ENCODE data around the gene IL20. TPM values are rescaled to one million over a fixed set of nuclear protein-coding genes. Genes with fewer than 3 reads are reported as not detected.

Gene IL20
- polyA plus RNA-seq, 1 donor from 2014 or later, result not detected

GRCh38 chr1:206916000-206916709 lies 50.7 kb downstream of the IL20 start:
- no peaks in the 10 kb centered on the region for H4K20me1 ChIP-seq (ENCODE audit: insufficient read depth)
- no peaks in the 10 kb centered on the region for H3K9me3 ChIP-seq (ENCODE audit: low read length)
- H3K27me3 ChIP-seq (ENCODE audit: insufficient read depth, low read depth, low read length), result no peaks in the 10 kb centered on the region
- H3K36me3 ChIP-seq (ENCODE audit: insufficient read depth, low read length), result no peaks in the 10 kb centered on the region
- no peak overlapping the region for H3K4me3 ChIP-seq (ENCODE audit: low read length)
- no peaks in the 10 kb centered on the region for H3F3A ChIP-seq (ENCODE audit: insufficient read depth, low read length, poor library complexity, severe bottlenecking)
- no peak overlapping the region for H3K9ac ChIP-seq (ENCODE audit: low read length)
- H3K9me2 ChIP-seq (ENCODE audit: insufficient read depth, low read length), result no peaks in the 10 kb centered on the region
- H2AFZ ChIP-seq (ENCODE audit: low read depth, low read length), result no peak overlapping the region
- no peak overlapping the region for H3K27ac ChIP-seq (ENCODE audit: low read length)
- no peaks in the 10 kb centered on the region for H3K79me2 ChIP-seq (replicated peaks; ENCODE audit: insufficient read depth, low read length)
- H3K4me2 ChIP-seq (ENCODE audit: low read length), result no peak overlapping the region
- no peak for TF ChIP-seq RAD21 (conservative IDR thresholded peaks at IDR 0.05)
- TF ChIP-seq REST (IDR thresholded peaks at IDR 0.05; ENCODE audit: borderline replicate concordance), result no peak
- TF ChIP-seq MXI1 (conservative IDR thresholded peaks at IDR 0.05; ENCODE audit: poor library complexity, severe bottlenecking), result no peak
- no peak for TF ChIP-seq SMC3 (conservative IDR thresholded peaks at IDR 0.05; ENCODE audit: poor library complexity)
- TF ChIP-seq EP300 (conservative IDR thresholded peaks at IDR 0.05; ENCODE audit: poor library complexity, severe bottlenecking), result no peak
- no peak for TF ChIP-seq CTCF (IDR thresholded peaks at IDR 0.05; ENCODE audit: poor library complexity, severe bottlenecking)
- no peak for TF ChIP-seq POLR2AphosphoS5 (IDR thresholded peaks at IDR 0.05)
- no peak for TF ChIP-seq TAF1 (IDR thresholded peaks at IDR 0.05; ENCODE audit: low read depth)
- no peak for TF ChIP-seq EZH2 (IDR thresholded peaks at IDR 0.05; ENCODE audit: borderline replicate concordance, insufficient read depth, low read length, poor library complexity, severe bottlenecking)

- H3K27ac ChIP-seq (ENCODE audit: low read length), result no peak overlapping the region
- H3K9me2 ChIP-seq (ENCODE audit: insufficient read depth, low read length), result no peaks in the 10 kb centered on the region
- no peaks in the 10 kb centered on the region for H3F3A ChIP-seq (ENCODE audit: insufficient read depth, low read length, poor library complexity, severe bottlenecking)
- no peak overlapping the region for H3K4me3 ChIP-seq (ENCODE audit: low read length)
- no peak overlapping the region for H2AFZ ChIP-seq (ENCODE audit: low read depth, low read length)
- no peaks in the 10 kb centered on the region for H3K79me2 ChIP-seq (replicated peaks; ENCODE audit: insufficient read depth, low read length)
- no peaks in the 10 kb centered on the region for H3K9me3 ChIP-seq (ENCODE audit: low read length)
- no peak overlapping the region for H3K9ac ChIP-seq (ENCODE audit: low read length)
- no peaks in the 10 kb centered on the region for H3K27me3 ChIP-seq (ENCODE audit: insufficient read depth, low read depth, low read length)
- no peaks in the 10 kb centered on the region for H4K20me1 ChIP-seq (ENCODE audit: insufficient read depth)
- TF ChIP-seq EP300 (conservative IDR thresholded peaks at IDR 0.05; ENCODE audit: poor library complexity, severe bottlenecking), result no peak
- TF ChIP-seq MXI1 (conservative IDR thresholded peaks at IDR 0.05; ENCODE audit: poor library complexity, severe bottlenecking), result no peak
- no peak for TF ChIP-seq RAD21 (conservative IDR thresholded peaks at IDR 0.05)
- no peak for TF ChIP-seq EZH2 (IDR thresholded peaks at IDR 0.05; ENCODE audit: borderline replicate concordance, insufficient read depth, low read length, poor library complexity, severe bottlenecking)
- no peak for TF ChIP-seq SMC3 (conservative IDR thresholded peaks at IDR 0.05; ENCODE audit: poor library complexity)
- TF ChIP-seq REST (IDR thresholded peaks at IDR 0.05; ENCODE audit: borderline replicate concordance), result no peak
- TF ChIP-seq POLR2AphosphoS5 (IDR thresholded peaks at IDR 0.05), result no peak
- H3K36me3 ChIP-seq (ENCODE audit: insufficient read depth, low read length), result no peaks in the 10 kb centered on the region
- no peak overlapping the region for H3K4me2 ChIP-seq (ENCODE audit: low read length)
Measured at GRCh38 chr1:206918076-206918475, 52.7 kb downstream of the IL20 start.
